ENCODE results near the gene ALK. TPM values are rescaled to one million over a fixed set of nuclear protein-coding genes. Genes with fewer than 3 reads are reported as not detected.

The ALK gene
- total RNA-seq, 1 donor from 2014 or later: 0.14 TPM

- no peak overlapping the region for H3K4me3 ChIP-seq
- no peaks in the 10 kb centered on the region for H3K27me3 ChIP-seq (ENCODE audit: low read depth)
- intact Hi-C loops (cut with micrococcal nuclease): no loop called here
- no peaks in the 10 kb centered on the region for H3K36me3 ChIP-seq
- no peak for DNase-seq
- TF ChIP-seq CTCF (IDR thresholded peaks at IDR 0.05; ENCODE audit: borderline replicate concordance): no peak
- H3K27ac ChIP-seq (replicated peaks): no peak overlapping the region
- H3K9me3 ChIP-seq (replicated peaks): no peaks in the 10 kb centered on the region
- peaks cover 9% of the 10 kb centered on the region for H3K4me1 ChIP-seq
Measured at GRCh38 chr2:29443627-29444026, 477.8 kb downstream of the ALK start.

DNA sequence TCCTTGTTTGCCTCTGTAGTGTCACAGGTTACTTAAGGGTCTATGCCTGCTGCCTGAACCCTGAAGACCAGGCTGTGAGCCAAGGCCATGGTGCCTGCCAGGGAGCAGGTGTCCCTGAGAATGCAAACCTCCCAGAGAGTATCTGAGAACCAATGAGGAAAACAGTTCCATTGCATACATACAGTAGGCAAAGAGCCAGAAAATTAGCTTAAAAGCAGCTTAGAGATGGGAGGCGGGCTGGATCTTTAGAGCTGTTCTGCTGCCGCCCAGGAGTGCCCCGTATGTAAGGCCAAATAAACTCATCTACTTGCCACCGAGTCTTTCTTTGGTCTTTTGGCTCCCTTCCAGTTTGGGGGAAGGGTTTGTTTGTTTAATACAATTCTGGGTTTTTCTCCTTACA lies 478.2 kb downstream of the ALK start:
- no peak overlapping the region for H3K27ac ChIP-seq (replicated peaks)

GRCh38 chr2:29440921-29441623 lies 480.3 kb downstream of the ALK start:
- DNase-seq: no peak
- intact Hi-C loops (cut with micrococcal nuclease): no loop called here
- Histone ChIP-seq H3K9me3 (replicated peaks) (no peaks in the 10 kb centered on the region), H3K4me3 (no peak overlapping the region), H3K36me3 (no peaks in the 10 kb centered on the region), H3K27ac (replicated peaks) (no peak overlapping the region), H3K4me1 (peaks cover 9% of the 10 kb centered on the region), H3K27me3 (ENCODE audit: low read depth) (no peaks in the 10 kb centered on the region)
- TF ChIP-seq CTCF (IDR thresholded peaks at IDR 0.05; ENCODE audit: borderline replicate concordance): no peak

More for the DNA sequence above, 478.2 kb downstream of the ALK start:
- no peak for TF ChIP-seq CTCF (IDR thresholded peaks at IDR 0.05; ENCODE audit: borderline replicate concordance)
- H3K4me1 ChIP-seq: peaks cover 9% of the 10 kb centered on the region
- no peak overlapping the region for H3K4me3 ChIP-seq
- H3K36me3 ChIP-seq: no peaks in the 10 kb centered on the region
- no peaks in the 10 kb centered on the region for H3K9me3 ChIP-seq (replicated peaks)
- no peak for DNase-seq
- intact Hi-C loops (cut with micrococcal nuclease): no loop called here
- no peaks in the 10 kb centered on the region for H3K27me3 ChIP-seq (ENCODE audit: low read depth)

DNA sequence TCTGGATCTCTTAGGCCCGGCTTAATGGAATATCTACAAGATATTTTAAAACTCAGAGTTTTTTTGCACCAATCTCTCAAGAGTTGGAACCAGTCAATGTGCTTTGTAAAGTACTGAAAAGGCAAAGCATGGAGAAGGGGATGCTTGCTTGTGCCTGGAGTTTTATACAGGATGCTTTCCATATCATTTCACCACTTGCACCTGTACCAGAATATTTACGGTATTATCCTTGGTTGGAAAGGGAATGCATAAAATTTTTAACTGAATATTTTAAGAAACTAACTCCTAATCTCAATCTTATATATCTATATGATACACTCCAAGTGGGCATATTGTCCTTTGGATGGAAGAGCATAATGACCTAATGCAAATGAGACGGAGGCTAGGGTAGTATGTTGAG lies 487.5 kb downstream of the ALK start:
- Histone ChIP-seq H3K36me3 (no peaks in the 10 kb centered on the region), H3K27ac (replicated peaks) (no peak overlapping the region), H3K4me3 (no peak overlapping the region), H3K4me1 (peaks cover 12% of the 10 kb centered on the region), H3K27me3 (ENCODE audit: low read depth) (no peaks in the 10 kb centered on the region), H3K9me3 (replicated peaks) (no peaks in the 10 kb centered on the region)
- intact Hi-C loops (cut with micrococcal nuclease): no loop called here
- TF ChIP-seq CTCF (IDR thresholded peaks at IDR 0.05; ENCODE audit: borderline replicate concordance): no peak
- DNase-seq: no peak

DNA sequence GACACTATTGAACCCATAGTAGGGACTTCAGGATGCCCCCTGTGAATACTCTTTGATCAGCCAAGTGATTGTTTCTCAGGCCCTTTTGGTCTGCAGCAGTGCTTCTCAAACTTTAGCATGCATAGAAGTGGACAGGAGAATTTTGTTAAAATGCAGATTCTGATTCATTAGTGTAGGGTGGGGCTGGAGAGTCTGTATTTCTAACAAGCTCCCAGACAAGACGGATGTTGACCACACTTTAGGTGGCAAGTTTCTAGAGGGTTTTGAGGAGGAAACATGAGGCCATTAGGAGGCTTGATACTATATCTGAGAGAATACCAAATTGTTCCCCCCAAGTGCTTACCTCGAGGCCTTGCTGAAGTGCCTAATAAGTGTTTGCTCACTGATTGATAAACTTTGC lies 488.3 kb downstream of the ALK start:
- intact Hi-C loops (cut with micrococcal nuclease): no loop called here

More for the DNA sequence above, 488.3 kb downstream of the ALK start:
- Histone ChIP-seq H3K36me3 (no peaks in the 10 kb centered on the region), H3K4me1 (peaks cover 12% of the 10 kb centered on the region), H3K27me3 (ENCODE audit: low read depth) (no peaks in the 10 kb centered on the region), H3K9me3 (replicated peaks) (no peaks in the 10 kb centered on the region), H3K27ac (replicated peaks) (no peak overlapping the region), H3K4me3 (no peak overlapping the region)
- no peak for DNase-seq
- no peak for TF ChIP-seq CTCF (IDR thresholded peaks at IDR 0.05; ENCODE audit: borderline replicate concordance)

All from left ventricle myocardium inferior (tissue), 1 donor.